GM23338 (cell line): ENCODE results near the gene CYBRD1. TPM values are rescaled to one million over a fixed set of nuclear protein-coding genes. Genes with fewer than 3 reads are reported as not detected.

Experiments used
- ATAC-seq: fragments of 200-7000 bp; cut with Tn5 transposase; 3 replicates; pipeline ENCODE4 v1.9.1; 2020
- DNase-seq: peaks from one replicate; pipeline ENCODE4 v3.0.0-alpha.2; 2015; ENCODE audit warnings: low spot score
- H2AFZ ChIP-seq: fragments of 200-600 bp; sonication (generic); 2 replicates; pipeline ENCODE4 v1.8.0; 2016; ENCODE audit warnings: antibody characterized with exemption, mild to moderate bottlenecking, moderate library complexity
- H3F3A ChIP-seq: fragments of 200-600 bp; sonication (generic); replicated peaks from 2 replicates; pipeline ENCODE4 v1.8.0; 2017; ENCODE audit warnings: antibody characterized with exemption, mixed run types, low read depth
- H3K27ac ChIP-seq: fragments of 200-600 bp; sonication (generic); 2 replicates; pipeline ENCODE4 v1.6.1; 2016; ENCODE audit warnings: low read depth
- H3K27me3 ChIP-seq: fragments of 200-600 bp; sonication (generic); 2 replicates; pipeline ENCODE4 v1.8.0; 2016; ENCODE audit warnings: mild to moderate bottlenecking, mixed run types, moderate library complexity; ENCODE audit not compliant: insufficient read depth
- H3K36me3 ChIP-seq: fragments of 200-600 bp; sonication (generic); 2 replicates; pipeline ENCODE4 v1.8.0; 2016; ENCODE audit warnings: mild to moderate bottlenecking; ENCODE audit not compliant: insufficient read depth
- H3K4me1 ChIP-seq: fragments of 200-600 bp; sonication (generic); 2 replicates; pipeline ENCODE4 v1.8.0; 2016; ENCODE audit warnings: mild to moderate bottlenecking, moderate library complexity; ENCODE audit not compliant: insufficient read depth
- H3K4me2 ChIP-seq: fragments of 200-600 bp; sonication (generic); 2 replicates; pipeline ENCODE4 v1.7.1; 2017; ENCODE audit warnings: mixed run types
- H3K4me3 ChIP-seq: fragments of 200-600 bp; sonication (generic); 2 replicates; pipeline ENCODE4 v1.6.1; 2016; ENCODE audit warnings: mixed run types
- H3K79me2 ChIP-seq: fragments of 200-600 bp; sonication (generic); replicated peaks from 2 replicates; pipeline ENCODE4 v1.8.0; 2017; ENCODE audit warnings: mild to moderate bottlenecking; ENCODE audit not compliant: insufficient read depth
- H3K9me2 ChIP-seq: fragments of 200-600 bp; sonication (generic); 2 replicates; pipeline ENCODE4 v1.8.0; 2017; ENCODE audit not compliant: insufficient read depth
- H4K20me1 ChIP-seq: fragments of 200-600 bp; sonication (generic); replicated peaks from 2 replicates; pipeline ENCODE4 v1.8.0; 2017; ENCODE audit warnings: mild to moderate bottlenecking; ENCODE audit not compliant: insufficient read depth
- H3K27ac Mint-ChIP-seq: 2 replicates; pipeline ENCODE4 v1.8.0; 2020; ENCODE audit warnings: inconsistent platforms, mild to moderate bottlenecking, moderate library complexity, mixed read lengths
- H3K27me3 Mint-ChIP-seq: 3 replicates; pipeline ENCODE4 v1.8.0; 2022; ENCODE audit warnings: low read depth, mild to moderate bottlenecking, moderate library complexity, mixed read lengths, inconsistent platforms; ENCODE audit not compliant: insufficient read depth, poor library complexity
- H3K36me3 Mint-ChIP-seq: 3 replicates; pipeline ENCODE4 v1.8.0; 2021; ENCODE audit warnings: low read depth, mild to moderate bottlenecking, inconsistent platforms, moderate library complexity, mixed read lengths
- H3K4me1 Mint-ChIP-seq: 3 replicates; pipeline ENCODE4 v1.8.0; 2020; ENCODE audit warnings: mild to moderate bottlenecking, inconsistent platforms, mixed read lengths
- H3K4me3 Mint-ChIP-seq: 3 replicates; pipeline ENCODE4 v1.8.0; 2021; ENCODE audit warnings: moderate library complexity, mild to moderate bottlenecking, inconsistent platforms, mixed read lengths
- H3K9me3 Mint-ChIP-seq: 3 replicates; pipeline ENCODE4 v1.8.0; 2020; ENCODE audit warnings: moderate library complexity, mild to moderate bottlenecking, inconsistent platforms, mixed read lengths
- CREB1 ChIP-seq: fragments of 250-450 bp; sonication (Bioruptor Pico); IDR thresholded peaks from 2 replicates; pipeline ENCODE4 v1.5.0; 2020; ENCODE audit warnings: low read depth, mild to moderate bottlenecking, moderate library complexity
- EZH2 ChIP-seq: fragments of 200-600 bp; sonication (generic); IDR thresholded peaks from one replicate; pipeline ENCODE4 v1.8.0; 2017; ENCODE audit warnings: antibody characterized with exemption, mild to moderate bottlenecking, low read depth; ENCODE audit not compliant: unreplicated experiment
- EZH2phosphoT487 ChIP-seq: fragments of 200-600 bp; sonication (generic); IDR thresholded peaks from one replicate; pipeline ENCODE4 v1.8.1; 2018; ENCODE audit warnings: antibody characterized with exemption; ENCODE audit not compliant: unreplicated experiment
- NANOG ChIP-seq: IDR thresholded peaks from 2 replicates; pipeline ENCODE4 v1.6.1; 2016; ENCODE audit warnings: antibody characterized with exemption, borderline replicate concordance
- POLR2AphosphoS5 ChIP-seq: IDR thresholded peaks from 2 replicates; pipeline ENCODE4 v1.6.1; 2016; ENCODE audit warnings: antibody characterized with exemption, low read depth
- ZNF114 ChIP-seq: fragments of 250-450 bp; sonication (Bioruptor Pico); IDR thresholded peaks from 2 replicates; pipeline ENCODE4 v1.5.0; 2020; ENCODE audit warnings: mild to moderate bottlenecking, moderate library complexity
- ZNF331 ChIP-seq: fragments of 250-450 bp; sonication (Bioruptor Pico); IDR thresholded peaks from 2 replicates; pipeline ENCODE4 v1.5.0; 2020; ENCODE audit warnings: low read depth, mild to moderate bottlenecking, moderate library complexity
- polyA plus RNA-seq: library from polyadenylated mRNA; unstranded; fragments of >200 nt; fragmentation: Nextera tagmentation; extraction: Ambion mirVana; gene quantifications from 2 replicates; pipeline ENCODE4 v1.2.1, GENCODE V29; 2016
- total RNA-seq: library from RNA; depleted of rRNA; stranded (reverse); fragments of >200 nt; shearing (Covaris generic); gene quantifications from 2 replicates; pipeline ENCODE4 v1.2.3, GENCODE V29; 2014
- TF ChIP-seq, protein P1 (sequence below), 2 experiments: fragments of 200-600 bp in 1 of 2; sonication (generic) in 1 of 2; conservative IDR thresholded peaks; 2 replicates each; pipeline versions ENCODE4 v1.5.1 to v1.6.1; 2016 to 2017; ENCODE audit warnings: antibody characterized with exemption in 2 of 2, low read depth in 2 of 2, mild to moderate bottlenecking in 2 of 2, moderate library complexity in 1 of 2
- TF ChIP-seq, protein P2 (sequence below): fragments of 250-450 bp; sonication (Bioruptor Pico); IDR thresholded peaks from 2 replicates; pipeline ENCODE4 v1.5.0; 2020; ENCODE audit warnings: mild to moderate bottlenecking, moderate library complexity
- TF ChIP-seq, protein P3 (sequence below): IDR thresholded peaks from one replicate; pipeline ENCODE4 v1.6.1; 2018; ENCODE audit warnings: antibody characterized with exemption; ENCODE audit not compliant: unreplicated experiment

Gene CYBRD1
- total and polyA plus RNA-seq, 2 experiments from 2014 or later, result 3.4 to 5.3 TPM

DNA sequence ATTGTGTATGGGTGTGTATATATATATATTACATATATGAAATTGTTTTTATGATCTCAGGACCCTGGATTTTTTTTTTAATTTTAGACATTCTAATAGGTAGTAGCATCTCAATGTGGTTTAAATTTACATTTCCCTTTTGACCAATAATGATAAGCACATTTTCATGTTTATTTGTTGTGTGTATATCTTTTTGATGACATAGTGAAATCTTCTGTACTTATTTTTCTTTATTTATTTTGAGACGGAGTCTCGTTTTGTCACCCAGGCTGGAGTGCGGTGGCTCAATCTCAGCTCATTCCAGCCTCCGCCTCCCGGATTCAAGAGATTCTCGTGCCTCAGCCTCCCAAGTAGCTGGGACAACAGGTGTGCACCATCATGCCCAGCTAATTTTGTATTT lies 35.1 kb upstream of the CYBRD1 start:
- no peaks in the 10 kb centered on the region for H3K79me2 ChIP-seq
- Mint-ChIP-seq H3K4me3 (no peak overlapping the region), H3K27me3 (peaks cover 2% of the 10 kb centered on the region), H3K36me3 (0 out of 3 replicates have a peak, but pooled peaks cover 2% of the 10 kb centered on the region), H3K9me3 (no peaks in the 10 kb centered on the region), H3K27ac (no peak overlapping the region), H3K4me1 (peaks cover 23% of the 10 kb centered on the region)
- H3K9me2 ChIP-seq, result no peaks in the 10 kb centered on the region
- H4K20me1 ChIP-seq, result no peaks in the 10 kb centered on the region
- no peaks in the 10 kb centered on the region for H3K36me3 ChIP-seq
- no peak overlapping the region for H3K4me2 ChIP-seq
- DNase-seq (no peak), ATAC-seq (no peak)
- peaks cover 14% of the 10 kb centered on the region; the same call in 1 of the 2 replicates for H3K4me1 ChIP-seq
- no peak overlapping the region for H3K4me3 ChIP-seq
- no peak overlapping the region for H3K27ac ChIP-seq
- no peak overlapping the region for H2AFZ ChIP-seq
- TF ChIP-seq NANOG (no peak), ZNF114 (no peak), CREB1 (CRISPR knock-in tag) (no peak), ZNF331 (CRISPR knock-in tag) (no peak), POLR2AphosphoS5 (no peak), EZH2 (no peak), EZH2phosphoT487 (no peak)
- TF ChIP-seq, protein P1, sequence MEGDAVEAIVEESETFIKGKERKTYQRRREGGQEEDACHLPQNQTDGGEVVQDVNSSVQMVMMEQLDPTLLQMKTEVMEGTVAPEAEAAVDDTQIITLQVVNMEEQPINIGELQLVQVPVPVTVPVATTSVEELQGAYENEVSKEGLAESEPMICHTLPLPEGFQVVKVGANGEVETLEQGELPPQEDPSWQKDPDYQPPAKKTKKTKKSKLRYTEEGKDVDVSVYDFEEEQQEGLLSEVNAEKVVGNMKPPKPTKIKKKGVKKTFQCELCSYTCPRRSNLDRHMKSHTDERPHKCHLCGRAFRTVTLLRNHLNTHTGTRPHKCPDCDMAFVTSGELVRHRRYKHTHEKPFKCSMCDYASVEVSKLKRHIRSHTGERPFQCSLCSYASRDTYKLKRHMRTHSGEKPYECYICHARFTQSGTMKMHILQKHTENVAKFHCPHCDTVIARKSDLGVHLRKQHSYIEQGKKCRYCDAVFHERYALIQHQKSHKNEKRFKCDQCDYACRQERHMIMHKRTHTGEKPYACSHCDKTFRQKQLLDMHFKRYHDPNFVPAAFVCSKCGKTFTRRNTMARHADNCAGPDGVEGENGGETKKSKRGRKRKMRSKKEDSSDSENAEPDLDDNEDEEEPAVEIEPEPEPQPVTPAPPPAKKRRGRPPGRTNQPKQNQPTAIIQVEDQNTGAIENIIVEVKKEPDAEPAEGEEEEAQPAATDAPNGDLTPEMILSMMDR (conservative IDR thresholded peaks at IDR 0.05; ENCODE audit: low read depth in 2 of 2), result no peak
- TF ChIP-seq, protein P2, sequence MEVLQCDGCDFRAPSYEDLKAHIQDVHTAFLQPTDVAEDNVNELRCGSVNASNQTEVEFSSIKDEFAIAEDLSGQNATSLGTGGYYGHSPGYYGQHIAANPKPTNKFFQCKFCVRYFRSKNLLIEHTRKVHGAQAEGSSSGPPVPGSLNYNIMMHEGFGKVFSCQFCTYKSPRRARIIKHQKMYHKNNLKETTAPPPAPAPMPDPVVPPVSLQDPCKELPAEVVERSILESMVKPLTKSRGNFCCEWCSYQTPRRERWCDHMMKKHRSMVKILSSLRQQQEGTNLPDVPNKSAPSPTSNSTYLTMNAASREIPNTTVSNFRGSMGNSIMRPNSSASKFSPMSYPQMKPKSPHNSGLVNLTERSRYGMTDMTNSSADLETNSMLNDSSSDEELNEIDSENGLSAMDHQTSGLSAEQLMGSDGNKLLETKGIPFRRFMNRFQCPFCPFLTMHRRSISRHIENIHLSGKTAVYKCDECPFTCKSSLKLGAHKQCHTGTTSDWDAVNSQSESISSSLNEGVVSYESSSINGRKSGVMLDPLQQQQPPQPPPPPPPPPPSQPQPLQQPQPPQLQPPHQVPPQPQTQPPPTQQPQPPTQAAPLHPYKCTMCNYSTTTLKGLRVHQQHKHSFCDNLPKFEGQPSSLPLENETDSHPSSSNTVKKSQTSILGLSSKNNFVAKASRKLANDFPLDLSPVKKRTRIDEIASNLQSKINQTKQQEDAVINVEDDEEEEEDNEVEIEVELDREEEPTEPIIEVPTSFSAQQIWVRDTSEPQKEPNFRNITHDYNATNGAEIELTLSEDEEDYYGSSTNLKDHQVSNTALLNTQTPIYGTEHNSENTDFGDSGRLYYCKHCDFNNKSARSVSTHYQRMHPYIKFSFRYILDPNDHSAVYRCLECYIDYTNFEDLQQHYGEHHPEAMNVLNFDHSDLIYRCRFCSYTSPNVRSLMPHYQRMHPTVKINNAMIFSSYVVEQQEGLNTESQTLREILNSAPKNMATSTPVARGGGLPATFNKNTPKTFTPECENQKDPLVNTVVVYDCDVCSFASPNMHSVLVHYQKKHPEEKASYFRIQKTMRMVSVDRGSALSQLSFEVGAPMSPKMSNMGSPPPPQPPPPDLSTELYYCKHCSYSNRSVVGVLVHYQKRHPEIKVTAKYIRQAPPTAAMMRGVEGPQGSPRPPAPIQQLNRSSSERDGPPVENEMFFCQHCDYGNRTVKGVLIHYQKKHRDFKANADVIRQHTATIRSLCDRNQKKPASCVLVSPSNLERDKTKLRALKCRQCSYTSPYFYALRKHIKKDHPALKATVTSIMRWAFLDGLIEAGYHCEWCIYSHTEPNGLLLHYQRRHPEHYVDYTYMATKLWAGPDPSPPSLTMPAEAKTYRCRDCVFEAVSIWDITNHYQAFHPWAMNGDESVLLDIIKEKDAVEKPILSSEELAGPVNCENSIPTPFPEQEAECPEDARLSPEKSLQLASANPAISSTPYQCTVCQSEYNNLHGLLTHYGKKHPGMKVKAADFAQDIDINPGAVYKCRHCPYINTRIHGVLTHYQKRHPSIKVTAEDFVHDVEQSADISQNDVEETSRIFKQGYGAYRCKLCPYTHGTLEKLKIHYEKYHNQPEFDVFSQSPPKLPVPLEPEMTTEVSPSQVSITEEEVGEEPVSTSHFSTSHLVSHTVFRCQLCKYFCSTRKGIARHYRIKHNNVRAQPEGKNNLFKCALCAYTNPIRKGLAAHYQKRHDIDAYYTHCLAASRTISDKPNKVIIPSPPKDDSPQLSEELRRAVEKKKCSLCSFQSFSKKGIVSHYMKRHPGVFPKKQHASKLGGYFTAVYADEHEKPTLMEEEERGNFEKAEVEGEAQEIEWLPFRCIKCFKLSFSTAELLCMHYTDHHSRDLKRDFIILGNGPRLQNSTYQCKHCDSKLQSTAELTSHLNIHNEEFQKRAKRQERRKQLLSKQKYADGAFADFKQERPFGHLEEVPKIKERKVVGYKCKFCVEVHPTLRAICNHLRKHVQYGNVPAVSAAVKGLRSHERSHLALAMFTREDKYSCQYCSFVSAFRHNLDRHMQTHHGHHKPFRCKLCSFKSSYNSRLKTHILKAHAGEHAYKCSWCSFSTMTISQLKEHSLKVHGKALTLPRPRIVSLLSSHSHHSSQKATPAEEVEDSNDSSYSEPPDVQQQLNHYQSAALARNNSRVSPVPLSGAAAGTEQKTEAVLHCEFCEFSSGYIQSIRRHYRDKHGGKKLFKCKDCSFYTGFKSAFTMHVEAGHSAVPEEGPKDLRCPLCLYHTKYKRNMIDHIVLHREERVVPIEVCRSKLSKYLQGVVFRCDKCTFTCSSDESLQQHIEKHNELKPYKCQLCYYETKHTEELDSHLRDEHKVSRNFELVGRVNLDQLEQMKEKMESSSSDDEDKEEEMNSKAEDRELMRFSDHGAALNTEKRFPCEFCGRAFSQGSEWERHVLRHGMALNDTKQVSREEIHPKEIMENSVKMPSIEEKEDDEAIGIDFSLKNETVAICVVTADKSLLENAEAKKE (CRISPR knock-in tag), result no peak
- TF ChIP-seq, protein P3, sequence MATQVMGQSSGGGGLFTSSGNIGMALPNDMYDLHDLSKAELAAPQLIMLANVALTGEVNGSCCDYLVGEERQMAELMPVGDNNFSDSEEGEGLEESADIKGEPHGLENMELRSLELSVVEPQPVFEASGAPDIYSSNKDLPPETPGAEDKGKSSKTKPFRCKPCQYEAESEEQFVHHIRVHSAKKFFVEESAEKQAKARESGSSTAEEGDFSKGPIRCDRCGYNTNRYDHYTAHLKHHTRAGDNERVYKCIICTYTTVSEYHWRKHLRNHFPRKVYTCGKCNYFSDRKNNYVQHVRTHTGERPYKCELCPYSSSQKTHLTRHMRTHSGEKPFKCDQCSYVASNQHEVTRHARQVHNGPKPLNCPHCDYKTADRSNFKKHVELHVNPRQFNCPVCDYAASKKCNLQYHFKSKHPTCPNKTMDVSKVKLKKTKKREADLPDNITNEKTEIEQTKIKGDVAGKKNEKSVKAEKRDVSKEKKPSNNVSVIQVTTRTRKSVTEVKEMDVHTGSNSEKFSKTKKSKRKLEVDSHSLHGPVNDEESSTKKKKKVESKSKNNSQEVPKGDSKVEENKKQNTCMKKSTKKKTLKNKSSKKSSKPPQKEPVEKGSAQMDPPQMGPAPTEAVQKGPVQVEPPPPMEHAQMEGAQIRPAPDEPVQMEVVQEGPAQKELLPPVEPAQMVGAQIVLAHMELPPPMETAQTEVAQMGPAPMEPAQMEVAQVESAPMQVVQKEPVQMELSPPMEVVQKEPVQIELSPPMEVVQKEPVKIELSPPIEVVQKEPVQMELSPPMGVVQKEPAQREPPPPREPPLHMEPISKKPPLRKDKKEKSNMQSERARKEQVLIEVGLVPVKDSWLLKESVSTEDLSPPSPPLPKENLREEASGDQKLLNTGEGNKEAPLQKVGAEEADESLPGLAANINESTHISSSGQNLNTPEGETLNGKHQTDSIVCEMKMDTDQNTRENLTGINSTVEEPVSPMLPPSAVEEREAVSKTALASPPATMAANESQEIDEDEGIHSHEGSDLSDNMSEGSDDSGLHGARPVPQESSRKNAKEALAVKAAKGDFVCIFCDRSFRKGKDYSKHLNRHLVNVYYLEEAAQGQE, result no peak
- no peaks in the 10 kb centered on the region; the same call in 1 of the 2 replicates for H3F3A ChIP-seq
- no peaks in the 10 kb centered on the region for H3K27me3 ChIP-seq
